GM18907 (cell line): ENCODE data around the gene HFE.
"Not testable (repeated sequence)": the region's sequence is repeated elsewhere in the genome, so short reads cannot be mapped to it uniquely, and the experiment has no call there.

Experiments used
- ATAC-seq: cut with Tn5 transposase; IDR thresholded peaks from one replicate; pipeline ENCODE4 v1.9.1; 2021; ENCODE audit warnings: mild to moderate bottlenecking, moderate library complexity; ENCODE audit not compliant: unreplicated experiment

Gene HFE

GRCh38 chr6:26087284-26088115, at the start of gene HFE:
Gene HFE (plus strand): TSS chr6:26087429. CDS start chr6:26087441, 12 bp downstream.
- no peak for ATAC-seq

- no peak for ATAC-seq
These were observed 45.3 kb upstream of the HFE start for GRCh38 chr6:26041946-26042345.

GRCh38 chr6:26043384-26044139, 43.7 kb upstream of the HFE start:
- ATAC-seq: peak; percentile 69

GRCh38 chr6:26044140-26045064, 42.8 kb upstream of the HFE start:
- peak; percentile 37 for ATAC-seq

GRCh38 chr6:26045065-26045927, 41.9 kb upstream of the HFE start:
- peak; percentile 57 for ATAC-seq

GRCh38 chr6:26045928-26046368, 41.3 kb upstream of the HFE start:
- no peak for ATAC-seq

- not testable (repeated sequence) for ATAC-seq
These were observed 39.9 kb upstream of the HFE start for GRCh38 chr6:26047329-26047728.

GRCh38 chr6:26048590-26048989, 38.6 kb upstream of the HFE start:
- no peak for ATAC-seq

- no peak for ATAC-seq
These were observed 35.4 kb upstream of the HFE start for GRCh38 chr6:26051665-26052310.

- not testable (repeated sequence) for ATAC-seq
These were observed 34.4 kb upstream of the HFE start for GRCh38 chr6:26052762-26053250.

GRCh38 chr6:26053992-26054780, 33.0 kb upstream of the HFE start:
- ATAC-seq: no peak

- ATAC-seq: peak; percentile 57
These were observed 32.2 kb upstream of the HFE start for GRCh38 chr6:26054781-26055718.

GRCh38 chr6:26055719-26056582, 31.3 kb upstream of the HFE start:
- peak; percentile 80 for ATAC-seq

- ATAC-seq: no peak
These were observed 30.5 kb upstream of the HFE start for GRCh38 chr6:26056583-26057350.

- no peak for ATAC-seq
These were observed 29.3 kb upstream of the HFE start for GRCh38 chr6:26057899-26058298.
